ENCODE measurements around the gene LAIR1. TPM values are rescaled to one million over a fixed set of nuclear protein-coding genes. Genes with fewer than 3 reads are reported as not detected.

The LAIR1 gene
- total RNA-seq, 1 donor, result 0.36 TPM

DNA sequence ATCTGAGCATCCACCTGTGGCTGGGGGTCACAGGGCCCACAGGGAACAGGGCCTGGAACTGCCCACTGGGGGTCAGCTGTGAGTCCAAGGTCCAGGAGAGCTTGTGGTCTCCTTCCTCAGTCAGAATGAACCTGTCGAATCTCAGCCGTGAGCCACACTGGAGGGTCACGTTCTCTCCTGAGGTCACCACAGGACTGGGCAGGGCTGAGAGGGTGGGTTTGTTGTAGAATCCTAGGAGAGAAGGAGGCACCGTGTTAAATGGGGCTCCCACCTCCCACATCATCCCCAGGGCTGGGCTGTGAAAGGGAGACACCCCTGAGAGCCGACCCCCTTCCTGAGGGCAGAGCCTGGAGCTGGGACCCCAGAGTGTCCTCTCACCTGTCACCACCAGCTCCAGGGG is 53.2 kb downstream of the LAIR1 start:
- Histone ChIP-seq H3K4me2 (ENCODE audit: insufficient read depth, low read length) (no peak overlapping the region), H2AFZ (ENCODE audit: low read length) (no peak overlapping the region), H3K9me3 (ENCODE audit: low read depth, low read length) (no peaks in the 10 kb centered on the region), H3K4me3 (ENCODE audit: insufficient read depth, low read length) (no peak overlapping the region), H3K36me3 (ENCODE audit: insufficient read depth, low read length) (no peaks in the 10 kb centered on the region), H3K79me2 (ENCODE audit: insufficient read depth, low read length) (no peaks in the 10 kb centered on the region), H3K27ac (ENCODE audit: low read depth, low read length) (no peak overlapping the region), H4K20me1 (ENCODE audit: insufficient read depth, low read length) (no peaks in the 10 kb centered on the region), H3K4me1 (ENCODE audit: insufficient read depth, low read length) (no peaks in the 10 kb centered on the region), H3K27me3 (ENCODE audit: insufficient read depth, low read length) (no peaks in the 10 kb centered on the region)
- no peak for DNase-seq (ENCODE audit: insufficient read length, low spot score, missing footprints)
- TF ChIP-seq, protein P1, sequence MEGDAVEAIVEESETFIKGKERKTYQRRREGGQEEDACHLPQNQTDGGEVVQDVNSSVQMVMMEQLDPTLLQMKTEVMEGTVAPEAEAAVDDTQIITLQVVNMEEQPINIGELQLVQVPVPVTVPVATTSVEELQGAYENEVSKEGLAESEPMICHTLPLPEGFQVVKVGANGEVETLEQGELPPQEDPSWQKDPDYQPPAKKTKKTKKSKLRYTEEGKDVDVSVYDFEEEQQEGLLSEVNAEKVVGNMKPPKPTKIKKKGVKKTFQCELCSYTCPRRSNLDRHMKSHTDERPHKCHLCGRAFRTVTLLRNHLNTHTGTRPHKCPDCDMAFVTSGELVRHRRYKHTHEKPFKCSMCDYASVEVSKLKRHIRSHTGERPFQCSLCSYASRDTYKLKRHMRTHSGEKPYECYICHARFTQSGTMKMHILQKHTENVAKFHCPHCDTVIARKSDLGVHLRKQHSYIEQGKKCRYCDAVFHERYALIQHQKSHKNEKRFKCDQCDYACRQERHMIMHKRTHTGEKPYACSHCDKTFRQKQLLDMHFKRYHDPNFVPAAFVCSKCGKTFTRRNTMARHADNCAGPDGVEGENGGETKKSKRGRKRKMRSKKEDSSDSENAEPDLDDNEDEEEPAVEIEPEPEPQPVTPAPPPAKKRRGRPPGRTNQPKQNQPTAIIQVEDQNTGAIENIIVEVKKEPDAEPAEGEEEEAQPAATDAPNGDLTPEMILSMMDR (IDR thresholded peaks at IDR 0.05; ENCODE audit: extremely low read depth, low read depth, low read length), result no peak

DNA sequence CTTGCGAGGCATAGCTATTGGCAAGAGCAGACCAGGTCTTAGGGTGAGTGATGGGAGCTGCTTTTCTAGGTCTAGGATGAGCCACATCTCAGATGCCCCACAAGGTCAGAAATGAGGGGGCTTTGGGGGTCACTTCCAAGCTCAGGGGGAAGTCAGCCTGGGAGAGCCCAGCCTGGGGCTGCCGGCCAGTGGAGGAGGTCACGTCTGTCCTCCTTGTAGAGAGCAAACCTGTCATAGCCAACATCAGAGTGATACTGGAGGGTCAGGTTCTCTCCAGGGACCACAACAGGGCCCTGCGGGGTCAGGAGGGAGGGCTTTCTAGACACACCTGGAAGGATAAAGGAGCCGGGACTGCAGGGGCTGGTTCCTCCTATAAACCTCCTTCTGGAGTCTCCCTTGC is 54.2 kb downstream of the LAIR1 start:
- no peaks in the 10 kb centered on the region for H4K20me1 ChIP-seq (ENCODE audit: insufficient read depth, low read length)
- H3K4me1 ChIP-seq (ENCODE audit: insufficient read depth, low read length), result no peaks in the 10 kb centered on the region
- no peak overlapping the region for H2AFZ ChIP-seq (ENCODE audit: low read length)

DNA sequence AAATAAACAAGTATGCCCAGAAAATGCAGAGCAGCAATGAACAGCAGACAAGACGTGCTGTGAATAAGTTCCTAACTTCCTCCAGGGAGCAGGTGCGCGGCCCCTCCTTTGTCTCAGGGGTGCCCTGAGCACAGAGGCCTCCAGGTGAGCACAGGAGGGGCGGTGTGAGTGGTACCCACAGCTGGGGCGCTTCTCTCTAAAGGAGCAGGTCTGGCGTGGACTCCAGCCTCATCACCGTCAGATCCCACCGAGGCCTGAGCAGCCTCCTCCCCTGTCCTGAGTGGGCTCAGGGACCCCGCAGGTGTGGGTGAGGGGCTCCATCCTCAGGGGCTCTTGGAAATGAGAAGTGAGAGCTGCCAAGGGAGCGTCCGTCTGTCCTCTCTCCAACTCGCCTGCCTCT is 54.9 kb downstream of the LAIR1 start:
- Histone ChIP-seq H3K4me1 (ENCODE audit: insufficient read depth, low read length) (no peaks in the 10 kb centered on the region), H3K27ac (ENCODE audit: low read depth, low read length) (no peak overlapping the region), H3K79me2 (ENCODE audit: insufficient read depth, low read length) (no peaks in the 10 kb centered on the region), H3K36me3 (ENCODE audit: insufficient read depth, low read length) (no peaks in the 10 kb centered on the region), H3K9me3 (ENCODE audit: low read depth, low read length) (no peaks in the 10 kb centered on the region), H2AFZ (ENCODE audit: low read length) (no peak overlapping the region), H4K20me1 (ENCODE audit: insufficient read depth, low read length) (no peaks in the 10 kb centered on the region), H3K27me3 (ENCODE audit: insufficient read depth, low read length) (no peaks in the 10 kb centered on the region), H3K4me3 (ENCODE audit: insufficient read depth, low read length) (no peak overlapping the region), H3K4me2 (ENCODE audit: insufficient read depth, low read length) (no peak overlapping the region)
- TF ChIP-seq, protein P1 (IDR thresholded peaks at IDR 0.05; ENCODE audit: extremely low read depth, low read depth, low read length), result no peak
- no peak for DNase-seq (ENCODE audit: insufficient read length, low spot score, missing footprints)

More for the DNA sequence above, 54.2 kb downstream of the LAIR1 start:
- TF ChIP-seq, protein P1 (IDR thresholded peaks at IDR 0.05; ENCODE audit: extremely low read depth, low read depth, low read length), result no peak
- Histone ChIP-seq H3K27ac (ENCODE audit: low read depth, low read length) (no peak overlapping the region), H3K36me3 (ENCODE audit: insufficient read depth, low read length) (no peaks in the 10 kb centered on the region), H3K27me3 (ENCODE audit: insufficient read depth, low read length) (no peaks in the 10 kb centered on the region), H3K9me3 (ENCODE audit: low read depth, low read length) (no peaks in the 10 kb centered on the region), H3K79me2 (ENCODE audit: insufficient read depth, low read length) (no peaks in the 10 kb centered on the region), H3K4me2 (ENCODE audit: insufficient read depth, low read length) (no peak overlapping the region), H3K4me3 (ENCODE audit: insufficient read depth, low read length) (no peak overlapping the region)
- no peak for DNase-seq (ENCODE audit: insufficient read length, low spot score, missing footprints)

DNA sequence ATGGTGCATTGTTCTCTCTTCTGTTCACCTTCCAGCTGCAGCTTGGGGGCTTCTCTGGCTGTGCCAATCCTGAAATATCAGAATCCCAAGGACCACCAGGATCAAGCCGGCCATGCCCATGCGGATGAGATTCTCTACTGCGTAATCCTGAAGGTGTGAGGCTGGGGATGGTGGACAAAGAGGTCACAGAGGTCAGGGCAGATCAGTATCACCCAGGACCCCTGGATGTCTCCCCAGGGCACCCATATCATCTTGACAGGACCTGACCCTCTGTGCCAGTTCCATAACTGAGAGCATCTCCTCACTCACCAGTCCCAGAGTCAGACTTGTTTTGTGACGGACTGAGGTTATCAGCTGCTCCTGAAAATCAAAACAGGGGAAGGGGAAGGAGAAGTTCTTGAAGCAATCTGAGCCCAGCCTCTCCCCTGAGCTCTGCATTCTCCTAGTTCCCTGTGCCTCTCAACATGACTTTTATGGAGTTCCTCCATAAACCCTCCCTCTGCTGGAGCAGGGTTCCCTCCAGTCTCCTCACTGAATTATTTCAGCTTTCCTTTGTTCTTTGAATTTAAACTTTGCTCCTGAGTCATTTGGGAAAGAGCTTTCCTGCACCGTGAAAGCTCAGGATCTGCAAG is 57.2 kb downstream of the LAIR1 start:
- TF ChIP-seq, protein P1 (IDR thresholded peaks at IDR 0.05; ENCODE audit: extremely low read depth, low read depth, low read length), result no peak
- Histone ChIP-seq H3K4me3 (ENCODE audit: insufficient read depth, low read length) (no peak overlapping the region), H2AFZ (ENCODE audit: low read length) (no peak overlapping the region), H4K20me1 (ENCODE audit: insufficient read depth, low read length) (no peaks in the 10 kb centered on the region), H3K4me1 (ENCODE audit: insufficient read depth, low read length) (no peaks in the 10 kb centered on the region), H3K9me3 (ENCODE audit: low read depth, low read length) (no peaks in the 10 kb centered on the region), H3K4me2 (ENCODE audit: insufficient read depth, low read length) (no peak overlapping the region), H3K79me2 (ENCODE audit: insufficient read depth, low read length) (no peaks in the 10 kb centered on the region), H3K36me3 (ENCODE audit: insufficient read depth, low read length) (no peaks in the 10 kb centered on the region), H3K27ac (ENCODE audit: low read depth, low read length) (no peak overlapping the region), H3K27me3 (ENCODE audit: insufficient read depth, low read length) (no peaks in the 10 kb centered on the region)
- DNase-seq (ENCODE audit: insufficient read length, low spot score, missing footprints), result no peak
